ENCODE measurements around the gene THRA. TPM values are rescaled to one million over a fixed set of nuclear protein-coding genes. Genes with fewer than 3 reads are reported as not detected.

The THRA gene
- polyA plus RNA-seq, 1 experiment, result 43.3 TPM

DNA sequence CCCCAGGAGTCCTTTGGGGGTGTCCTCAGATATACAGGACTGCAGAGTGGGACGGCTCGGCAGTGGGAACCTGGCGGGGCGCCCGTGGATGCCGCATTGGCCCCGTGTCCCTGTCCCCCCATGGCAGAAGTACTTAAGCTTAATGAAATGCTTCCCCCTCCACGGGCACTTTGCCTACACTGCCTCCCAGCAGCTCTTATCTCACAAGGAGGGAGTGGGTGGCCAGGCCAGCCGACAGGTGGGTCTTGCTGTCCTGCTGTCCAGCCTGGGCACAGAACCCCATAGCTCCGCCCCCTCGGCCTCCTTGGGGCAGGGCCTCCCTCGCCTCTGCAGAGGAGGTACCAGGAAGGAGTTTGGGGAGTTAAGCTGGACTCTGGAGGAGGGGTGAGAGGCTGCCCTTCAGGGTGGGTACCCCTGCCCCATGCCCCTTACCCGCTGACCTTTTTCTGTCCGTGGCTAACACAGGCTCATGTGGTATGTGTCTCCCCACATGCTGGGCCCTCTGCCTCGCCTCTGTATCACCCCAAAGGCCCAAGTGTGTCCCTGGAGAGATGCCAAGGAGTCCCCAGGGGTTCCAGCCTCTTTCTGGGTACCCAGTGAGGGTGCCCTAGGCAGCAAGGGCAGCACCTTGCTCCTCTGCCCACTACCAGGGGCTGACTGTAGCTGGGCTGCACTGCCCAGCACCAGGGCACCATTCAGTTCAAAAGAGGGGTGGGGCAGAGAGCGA is 8.7 kb downstream of the THRA start:
- DNase-seq (ENCODE audit: low read depth), result no peak
- no peak overlapping the region for H3K4me3 ChIP-seq (ENCODE audit: low read depth, low read length)
- TF ChIP-seq, protein P1, sequence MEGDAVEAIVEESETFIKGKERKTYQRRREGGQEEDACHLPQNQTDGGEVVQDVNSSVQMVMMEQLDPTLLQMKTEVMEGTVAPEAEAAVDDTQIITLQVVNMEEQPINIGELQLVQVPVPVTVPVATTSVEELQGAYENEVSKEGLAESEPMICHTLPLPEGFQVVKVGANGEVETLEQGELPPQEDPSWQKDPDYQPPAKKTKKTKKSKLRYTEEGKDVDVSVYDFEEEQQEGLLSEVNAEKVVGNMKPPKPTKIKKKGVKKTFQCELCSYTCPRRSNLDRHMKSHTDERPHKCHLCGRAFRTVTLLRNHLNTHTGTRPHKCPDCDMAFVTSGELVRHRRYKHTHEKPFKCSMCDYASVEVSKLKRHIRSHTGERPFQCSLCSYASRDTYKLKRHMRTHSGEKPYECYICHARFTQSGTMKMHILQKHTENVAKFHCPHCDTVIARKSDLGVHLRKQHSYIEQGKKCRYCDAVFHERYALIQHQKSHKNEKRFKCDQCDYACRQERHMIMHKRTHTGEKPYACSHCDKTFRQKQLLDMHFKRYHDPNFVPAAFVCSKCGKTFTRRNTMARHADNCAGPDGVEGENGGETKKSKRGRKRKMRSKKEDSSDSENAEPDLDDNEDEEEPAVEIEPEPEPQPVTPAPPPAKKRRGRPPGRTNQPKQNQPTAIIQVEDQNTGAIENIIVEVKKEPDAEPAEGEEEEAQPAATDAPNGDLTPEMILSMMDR (IDR thresholded peaks at IDR 0.05; ENCODE audit: insufficient read depth, low read depth, low read length), result no peak
- H3K36me3 ChIP-seq (ENCODE audit: control insufficient read depth, insufficient read depth, low read length), result peaks cover 4% of the 10 kb centered on the region; the same call in 1 of the 2 replicates
- ChIA-PET CTCF (interaction anchor here (0.7 to 4.2 kb wide), 9 partner anchors 14 to 219 kb away, joined by 3 to 28 read pairs (median 4); partner anchors contain the start of gene PSMD3), POLR2A (interaction anchor here (0.6 kb wide), 1 partner anchor 50 kb away, joined by 6 read pairs; no protein-coding TSS in a partner anchor)
- H3K27me3 ChIP-seq (ENCODE audit: control insufficient read depth, insufficient read depth, low read length), result no peaks in the 10 kb centered on the region

DNA sequence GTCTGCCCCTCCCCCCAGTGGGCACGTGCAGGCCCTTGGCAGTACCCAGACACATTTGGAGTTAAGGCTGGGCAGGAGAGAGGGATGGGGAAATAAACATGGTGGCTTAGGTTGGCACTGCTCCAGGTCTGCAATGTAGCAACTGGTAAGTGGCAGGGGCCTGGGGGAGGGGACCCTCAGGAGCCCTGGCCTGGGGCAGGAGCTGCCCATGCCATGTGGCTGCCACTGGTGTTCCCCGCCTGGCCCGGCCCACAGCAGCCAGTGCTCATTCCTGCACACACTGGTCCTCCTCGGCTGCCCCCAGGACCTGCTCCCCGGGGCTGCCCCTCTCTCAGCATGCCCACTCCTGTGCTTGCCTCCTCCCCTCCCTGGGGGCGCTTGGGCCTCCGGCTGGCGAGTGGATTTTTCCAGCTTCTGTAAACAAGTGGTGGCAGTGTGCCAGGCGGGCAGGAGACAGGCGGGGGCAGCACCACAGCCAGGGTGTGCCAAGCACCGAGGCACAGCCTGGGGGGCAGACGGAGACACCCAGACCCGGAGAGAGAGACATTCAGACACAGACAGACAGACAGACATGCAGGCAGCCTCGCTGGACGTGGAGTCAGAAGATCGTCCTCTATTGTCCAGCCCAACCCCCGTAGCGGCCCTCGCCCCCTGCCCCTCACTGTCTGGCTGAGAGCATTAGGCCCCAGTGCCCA is 9.4 kb downstream of the THRA start:
- no peak for DNase-seq (ENCODE audit: low read depth)
- Histone ChIP-seq H3K27me3 (ENCODE audit: control insufficient read depth, insufficient read depth, low read length) (no peaks in the 10 kb centered on the region), H3K36me3 (ENCODE audit: control insufficient read depth, insufficient read depth, low read length) (peaks cover 10% of the 10 kb centered on the region), H3K4me3 (ENCODE audit: low read depth, low read length) (no peak overlapping the region)
- ChIA-PET POLR2A (interaction anchor here (0.5 kb wide), 1 partner anchor 27 kb away, joined by 3 read pairs; no protein-coding TSS in a partner anchor), CTCF (interaction anchor here (0.7 to 4.2 kb wide), 8 partner anchors 14 to 104 kb away, joined by 3 to 28 read pairs (median 6); partner anchors contain the start of gene PSMD3)
- TF ChIP-seq, protein P1 (IDR thresholded peaks at IDR 0.05; ENCODE audit: insufficient read depth, low read depth, low read length), result no peak

DNA sequence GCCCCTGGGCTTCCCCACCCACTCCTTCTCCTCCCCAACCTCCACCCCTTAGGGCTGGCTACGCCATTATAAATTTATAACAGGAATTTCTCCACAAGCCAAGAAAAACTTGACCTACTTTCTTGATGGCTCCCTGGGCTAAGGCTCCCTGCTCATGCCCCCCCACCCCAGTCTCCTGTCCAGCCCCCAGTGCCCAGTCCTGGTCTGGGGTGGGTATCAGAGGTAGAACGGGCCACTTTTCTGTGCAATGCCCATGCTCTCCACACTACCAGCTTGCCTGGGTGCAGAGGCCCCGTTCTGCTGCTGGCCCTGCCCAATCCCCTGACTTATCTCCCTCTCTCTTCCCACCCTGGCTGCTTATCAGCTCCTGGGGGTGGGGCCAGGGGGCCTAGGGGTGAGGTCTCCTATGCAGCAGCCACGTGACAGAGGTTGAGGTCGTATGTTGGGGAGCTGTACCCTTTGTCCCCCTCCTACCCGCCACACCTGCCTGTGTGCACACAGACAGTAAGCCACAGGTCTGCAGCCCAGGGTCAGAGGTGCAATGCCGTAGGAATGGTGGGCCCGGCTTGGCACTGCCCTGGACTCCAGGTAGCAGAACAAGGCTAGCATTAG is 10.1 kb downstream of the THRA start:
- no peak overlapping the region for H3K4me3 ChIP-seq (ENCODE audit: low read depth, low read length)
- peaks cover 12% of the 10 kb centered on the region for H3K36me3 ChIP-seq (ENCODE audit: control insufficient read depth, insufficient read depth, low read length)
- TF ChIP-seq, protein P1 (IDR thresholded peaks at IDR 0.05; ENCODE audit: insufficient read depth, low read depth, low read length), result no peak
- no peaks in the 10 kb centered on the region for H3K27me3 ChIP-seq (ENCODE audit: control insufficient read depth, insufficient read depth, low read length)
- ChIA-PET POLR2A (interaction anchor here (0.5 kb wide), 1 partner anchor 26 kb away, joined by 3 read pairs; no protein-coding TSS in a partner anchor), CTCF (interaction anchor here (0.8 to 5.4 kb wide), 10 partner anchors 7 to 104 kb away, joined by 3 to 70 read pairs (median 9); partner anchors contain the start of gene THRA)
- no peak for DNase-seq (ENCODE audit: low read depth)

DNA sequence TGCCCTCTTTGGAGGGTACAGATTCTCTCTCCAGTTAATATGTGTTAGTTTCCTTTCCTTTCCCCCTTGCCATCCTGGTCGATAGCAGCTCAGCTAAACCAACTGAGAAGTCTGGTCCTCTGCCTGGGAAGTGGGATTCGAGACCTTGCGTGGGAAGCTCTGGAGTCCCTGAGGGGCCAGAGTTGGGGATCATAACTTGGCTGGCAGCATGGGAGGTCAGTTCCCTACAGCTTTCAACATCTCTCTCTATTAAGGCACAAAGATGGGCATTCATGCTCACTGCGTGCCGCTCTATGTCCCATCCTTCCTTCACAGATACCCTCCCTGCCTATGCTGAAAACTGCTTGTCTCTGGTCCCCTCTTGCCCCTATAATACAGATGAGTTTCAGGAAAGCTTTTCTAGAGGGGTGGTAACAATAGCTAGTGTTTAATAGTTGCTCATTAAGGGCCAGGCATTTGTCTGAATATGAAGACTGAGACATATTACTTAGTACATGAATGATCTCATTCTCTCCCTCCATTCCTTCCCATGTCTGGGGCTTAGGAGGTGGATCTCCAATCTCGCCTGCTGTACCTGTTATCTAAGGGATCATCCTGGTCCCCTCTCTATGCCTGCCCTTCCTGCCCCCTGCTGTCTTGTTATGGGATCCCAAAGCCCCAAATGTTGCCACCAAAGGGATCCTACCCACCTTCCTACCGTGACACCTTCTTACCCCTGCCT is 10.8 kb downstream of the THRA start:
- ChIA-PET CTCF (interaction anchor here (0.8 to 5.4 kb wide), 10 partner anchors 8 to 103 kb away, joined by 3 to 70 read pairs (median 9); partner anchors contain the start of genes MED24 and THRA), POLR2A (no interaction called here)
- Histone ChIP-seq H3K36me3 (ENCODE audit: control insufficient read depth, insufficient read depth, low read length) (peaks cover 12% of the 10 kb centered on the region), H3K4me3 (ENCODE audit: low read depth, low read length) (no peak overlapping the region), H3K27me3 (ENCODE audit: control insufficient read depth, insufficient read depth, low read length) (no peaks in the 10 kb centered on the region)
- no peak for DNase-seq (ENCODE audit: low read depth)
- TF ChIP-seq, protein P1 (IDR thresholded peaks at IDR 0.05; ENCODE audit: insufficient read depth, low read depth, low read length), result no peak

Data from BJ (cell line).